Measurements from ENCODE around the gene CSF2. TPM values are rescaled to one million over a fixed set of nuclear protein-coding genes. Genes with fewer than 3 reads are reported as not detected.

Gene CSF2
- total and polyA plus RNA-seq, 2 of the 4 experiments (the other 2 are of a cell fraction): 0.31 TPM; not detected in 1

DNA sequence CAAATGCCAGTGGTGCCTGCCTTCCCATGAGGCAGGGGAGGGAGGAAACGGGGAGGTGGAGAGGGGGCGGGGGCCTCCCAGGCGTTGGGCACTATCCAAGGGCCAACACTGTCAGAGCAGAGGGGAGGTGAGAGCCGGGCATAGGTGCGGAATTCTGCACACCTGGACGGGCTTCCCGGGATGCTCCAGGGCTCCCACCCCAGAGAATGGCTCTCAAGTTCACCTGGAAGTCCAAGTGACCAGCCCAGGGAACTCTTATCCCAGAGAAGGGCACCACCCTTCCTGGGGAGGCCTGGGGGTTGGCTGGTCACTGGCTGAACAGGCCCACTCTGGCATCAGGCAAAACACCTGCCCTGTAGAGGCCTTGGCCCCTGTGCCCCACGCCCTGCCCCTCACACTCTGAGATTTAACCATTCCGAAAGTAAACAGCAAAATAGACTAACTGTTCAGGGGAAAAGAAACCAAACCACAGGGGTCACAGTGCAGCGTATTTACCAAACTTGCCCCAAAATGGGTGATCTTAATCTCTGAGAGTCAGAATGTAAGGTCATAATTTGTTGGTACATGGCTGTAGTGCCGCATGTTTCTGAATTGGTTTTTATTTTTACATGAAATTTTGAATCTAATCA is 2.7 kb downstream of the CSF2 start:
- 87% methylated on average over 7 of the region's 11 CpGs; no CpG with 5 or more reads in 1 of the 2 experiments for WGBS, 2 experiments (ENCODE audit: extremely low coverage in 2 of 2, insufficient read length in 1 of 2)
- POLR2A ChIA-PET (ENCODE audit: unreplicated experiment): no interaction called here
- H2AK9ac ChIP-seq (replicated peaks; ENCODE audit: low read depth, low read length, poor library complexity): no peak overlapping the region
- H2BK15ac ChIP-seq (ENCODE audit: low read depth, low read length): no peak overlapping the region
- BruUV-seq (replicated peaks): no TSS peak
- H2BK120ac ChIP-seq (ENCODE audit: low read depth, low read length): no peak overlapping the region
- H3K9me3 ChIP-seq (ENCODE audit: control insufficient read depth, insufficient read depth, low read length): no peaks in the 10 kb centered on the region
- no peak overlapping the region for H4K8ac ChIP-seq (ENCODE audit: low read depth in 2 of 2, low read length in 2 of 2)
- no peak overlapping the region for H2AFZ ChIP-seq (replicated peaks; ENCODE audit: low read length, poor library complexity)
- H2BK5ac ChIP-seq (ENCODE audit: low read depth, low read length, poor library complexity, severe bottlenecking): no peak overlapping the region
- DNase-seq: no peak
- H3K79me1 ChIP-seq (ENCODE audit: low read depth in 1 of 2, low read length in 2 of 2): no peaks in the 10 kb centered on the region
- no peaks in the 10 kb centered on the region for H3K27me3 ChIP-seq (ENCODE audit: control insufficient read depth, insufficient read depth, low read length)
- H3K18ac ChIP-seq (ENCODE audit: low read depth, low read length): no peak overlapping the region
- H3K56ac ChIP-seq (ENCODE audit: extremely low read depth, insufficient read depth, low read length): no peak overlapping the region
- intact Hi-C loops (cut with micrococcal nuclease): no loop called here
- H3K9me1 ChIP-seq (ENCODE audit: insufficient read depth, low read length): peaks cover 6% of the 10 kb centered on the region; the same call in 1 of the 2 replicates
- no peak overlapping the region for H3K9ac ChIP-seq (ENCODE audit: low read depth, low read length)
- H3K4me2 ChIP-seq (ENCODE audit: low read depth, low read length): no peak overlapping the region
- H4K5ac ChIP-seq (ENCODE audit: low read depth, low read length): no peak overlapping the region
- H3K36me3 ChIP-seq (ENCODE audit: control insufficient read depth, insufficient read depth, low read length): no peaks in the 10 kb centered on the region
- no peak for ATAC-seq (ENCODE audit: low read depth)
- H3K23ac ChIP-seq (ENCODE audit: low read depth, low read length): no peak overlapping the region
- no peak for TF ChIP-seq CHD1 (IDR thresholded peaks at IDR 0.05; ENCODE audit: low read depth, low read length)
- TF ChIP-seq, protein P1, sequence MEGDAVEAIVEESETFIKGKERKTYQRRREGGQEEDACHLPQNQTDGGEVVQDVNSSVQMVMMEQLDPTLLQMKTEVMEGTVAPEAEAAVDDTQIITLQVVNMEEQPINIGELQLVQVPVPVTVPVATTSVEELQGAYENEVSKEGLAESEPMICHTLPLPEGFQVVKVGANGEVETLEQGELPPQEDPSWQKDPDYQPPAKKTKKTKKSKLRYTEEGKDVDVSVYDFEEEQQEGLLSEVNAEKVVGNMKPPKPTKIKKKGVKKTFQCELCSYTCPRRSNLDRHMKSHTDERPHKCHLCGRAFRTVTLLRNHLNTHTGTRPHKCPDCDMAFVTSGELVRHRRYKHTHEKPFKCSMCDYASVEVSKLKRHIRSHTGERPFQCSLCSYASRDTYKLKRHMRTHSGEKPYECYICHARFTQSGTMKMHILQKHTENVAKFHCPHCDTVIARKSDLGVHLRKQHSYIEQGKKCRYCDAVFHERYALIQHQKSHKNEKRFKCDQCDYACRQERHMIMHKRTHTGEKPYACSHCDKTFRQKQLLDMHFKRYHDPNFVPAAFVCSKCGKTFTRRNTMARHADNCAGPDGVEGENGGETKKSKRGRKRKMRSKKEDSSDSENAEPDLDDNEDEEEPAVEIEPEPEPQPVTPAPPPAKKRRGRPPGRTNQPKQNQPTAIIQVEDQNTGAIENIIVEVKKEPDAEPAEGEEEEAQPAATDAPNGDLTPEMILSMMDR (conservative IDR thresholded peaks at IDR 0.05; ENCODE audit: low read depth, low read length): no peak
- TF ChIP-seq MXI1 (IDR thresholded peaks at IDR 0.05; ENCODE audit: borderline replicate concordance, low read depth, low read length): no peak
- no peak for TF ChIP-seq SMC3 (IDR thresholded peaks at IDR 0.05; ENCODE audit: low read depth, low read length)
- TF ChIP-seq FOS (IDR thresholded peaks at IDR 0.05; ENCODE audit: low read depth, low read length): no peak
- no peak for TF ChIP-seq NFE2L2 (IDR thresholded peaks at IDR 0.05; ENCODE audit: low read depth, low read length)
- TF ChIP-seq CEBPB (IDR thresholded peaks at IDR 0.05; ENCODE audit: low read depth, low read length): no peak
- no peak for TF ChIP-seq RFX5 (IDR thresholded peaks at IDR 0.05; ENCODE audit: low read depth, low read length)
- no peak for TF ChIP-seq MAFK (IDR thresholded peaks at IDR 0.05; ENCODE audit: low read depth, low read length)
- TF ChIP-seq ELK1 (IDR thresholded peaks at IDR 0.05; ENCODE audit: borderline replicate concordance, low read depth, low read length): no peak
- TF ChIP-seq RAD21 (IDR thresholded peaks at IDR 0.05; ENCODE audit: low read length): no peak
- no peak for TF ChIP-seq RCOR1 (IDR thresholded peaks at IDR 0.05; ENCODE audit: insufficient replicate concordance, low read length)
- TF ChIP-seq POLR2A (IDR thresholded peaks at IDR 0.05; ENCODE audit: low read depth, low read length): no peak
- TF ChIP-seq BHLHE40 (IDR thresholded peaks at IDR 0.05; ENCODE audit: low read depth, low read length): no peak
- TF ChIP-seq MAZ (IDR thresholded peaks at IDR 0.05; ENCODE audit: borderline replicate concordance, low read depth, low read length): no peak
- TF ChIP-seq, protein P2, sequence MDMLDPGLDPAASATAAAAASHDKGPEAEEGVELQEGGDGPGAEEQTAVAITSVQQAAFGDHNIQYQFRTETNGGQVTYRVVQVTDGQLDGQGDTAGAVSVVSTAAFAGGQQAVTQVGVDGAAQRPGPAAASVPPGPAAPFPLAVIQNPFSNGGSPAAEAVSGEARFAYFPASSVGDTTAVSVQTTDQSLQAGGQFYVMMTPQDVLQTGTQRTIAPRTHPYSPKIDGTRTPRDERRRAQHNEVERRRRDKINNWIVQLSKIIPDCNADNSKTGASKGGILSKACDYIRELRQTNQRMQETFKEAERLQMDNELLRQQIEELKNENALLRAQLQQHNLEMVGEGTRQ (IDR thresholded peaks at IDR 0.05; ENCODE audit: low read depth, low read length): no peak
- H4K91ac ChIP-seq (ENCODE audit: insufficient read depth, low read depth, low read length): no peak overlapping the region
- no peaks in the 10 kb centered on the region for H4K20me1 ChIP-seq (ENCODE audit: insufficient read depth, low read length)
- in situ Hi-C loops (cut with MboI; ENCODE audit: low sequenced_read_pairs): loop anchor here (25.0 kb wide), 1 partner anchor 411 kb away; the partner anchor contains the start of gene IRF1
- dilution Hi-C loops (cut with HindIII; ENCODE audit: low sequenced_read_pairs, unreplicated experiment): no loop called here
- no peak overlapping the region for H3K4ac ChIP-seq (ENCODE audit: low read depth, low read length)
- H3K14ac ChIP-seq (replicated peaks; ENCODE audit: low read depth, low read length): no peak overlapping the region
- H3K27ac ChIP-seq (ENCODE audit: insufficient read depth, low read length): no peak overlapping the region
- H3K4me1 ChIP-seq (ENCODE audit: control insufficient read depth, insufficient read depth, low read length): peaks cover 6% of the 10 kb centered on the region
- no peak overlapping the region for H3K4me3 ChIP-seq (ENCODE audit: insufficient read depth, low read depth, low read length)
- no peak overlapping the region for H2AK5ac ChIP-seq (ENCODE audit: low read depth, low read length)
- H2BK20ac ChIP-seq (ENCODE audit: low read depth, low read length): no peak overlapping the region
- CTCF ChIA-PET: no interaction called here
